ENCODE results near the gene HOXA13.

DNA sequence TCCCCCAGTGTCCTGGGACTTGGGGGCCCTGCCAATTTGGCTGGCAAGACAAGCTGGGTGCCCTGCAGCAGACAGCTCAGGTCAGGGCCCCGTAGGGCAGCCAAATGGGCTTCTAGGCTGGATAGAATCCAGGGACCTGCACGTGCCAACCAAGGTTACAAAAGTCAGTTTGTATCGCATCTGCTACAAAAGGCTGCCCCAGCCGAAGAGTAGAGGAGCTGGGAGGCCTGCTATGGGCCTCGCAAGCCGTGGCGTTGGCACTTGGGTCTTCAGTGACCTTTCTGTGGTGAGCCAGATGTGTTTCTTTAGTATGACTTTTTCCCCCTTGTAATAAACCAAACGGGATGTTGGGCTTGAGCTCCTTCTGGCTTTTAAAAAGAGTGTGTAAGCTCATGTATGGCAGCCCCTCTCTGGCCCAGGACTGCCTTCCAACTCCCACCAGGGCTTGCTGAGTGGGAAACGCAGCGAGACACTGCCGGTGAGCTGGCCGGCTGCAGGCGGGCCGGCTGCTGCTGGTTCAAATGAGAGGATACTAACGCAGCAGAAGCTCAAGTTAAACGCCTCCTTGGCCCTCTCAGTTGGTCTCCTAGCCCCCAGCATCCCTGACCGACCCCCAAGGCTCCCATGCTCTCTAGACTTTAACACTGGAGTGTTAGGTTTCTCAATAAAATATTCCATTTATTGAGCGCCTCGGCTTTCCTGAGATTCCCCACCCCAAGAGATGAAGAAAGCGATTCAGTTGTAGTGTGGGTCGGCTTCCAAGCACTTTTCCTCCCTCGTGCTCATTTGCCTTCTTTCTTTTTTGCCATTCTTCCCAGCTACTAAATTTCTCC lies 22.7 kb downstream of the HOXA13 start:
- TF ChIP-seq CTCF (IDR thresholded peaks at IDR 0.05) = no peak
- no peak for TF ChIP-seq POLR2A (IDR thresholded peaks at IDR 0.05)
- TF ChIP-seq POLR2AphosphoS5 (IDR thresholded peaks at IDR 0.05) = no peak

All from breast epithelium (tissue), 3 donors.